Effector memory CD8-positive, alpha-beta T cell (primary cell): ENCODE results near the gene ZNF516.

Experiments
- ATAC-seq: fragments of 150-1000 bp; cut with Tn5 transposase; replicated peaks from 2 replicates; pipeline ENCODE4 v1.10.0; 2021; ENCODE audit warnings: mild to moderate bottlenecking, moderate library complexity
- DNase-seq, 3 experiments: peaks; one replicate each; pipeline ENCODE4 v3.0.0; 2021
- H3K27ac Mint-ChIP-seq, 2 donors: one replicate each; pipeline ENCODE4 v1.8.0; 2022; ENCODE audit warnings: mild to moderate bottlenecking in 2 of 2, mixed read lengths in 2 of 2, moderate library complexity in 2 of 2
- H3K27me3 Mint-ChIP-seq, 2 donors: one replicate each; pipeline ENCODE4 v1.8.0; 2022; ENCODE audit warnings: mixed read lengths in 2 of 2
- H3K36me3 Mint-ChIP-seq: one replicate; pipeline ENCODE4 v1.8.0; 2022; ENCODE audit warnings: mild to moderate bottlenecking, moderate library complexity, mixed read lengths; ENCODE audit not compliant: insufficient read depth
- H3K4me1 Mint-ChIP-seq, 2 donors: one replicate each; pipeline ENCODE4 v1.8.0; 2022; ENCODE audit warnings: low read depth in 2 of 2, mixed read lengths in 2 of 2
- H3K4me3 Mint-ChIP-seq, 2 donors: one replicate each; pipeline ENCODE4 v1.8.0; 2022; ENCODE audit warnings: mild to moderate bottlenecking in 2 of 2, mixed read lengths in 2 of 2, moderate library complexity in 2 of 2
- H3K9me3 Mint-ChIP-seq, 2 donors: one replicate each; pipeline ENCODE4 v1.8.0; 2022; ENCODE audit warnings: mixed read lengths in 2 of 2

Gene ZNF516

DNA sequence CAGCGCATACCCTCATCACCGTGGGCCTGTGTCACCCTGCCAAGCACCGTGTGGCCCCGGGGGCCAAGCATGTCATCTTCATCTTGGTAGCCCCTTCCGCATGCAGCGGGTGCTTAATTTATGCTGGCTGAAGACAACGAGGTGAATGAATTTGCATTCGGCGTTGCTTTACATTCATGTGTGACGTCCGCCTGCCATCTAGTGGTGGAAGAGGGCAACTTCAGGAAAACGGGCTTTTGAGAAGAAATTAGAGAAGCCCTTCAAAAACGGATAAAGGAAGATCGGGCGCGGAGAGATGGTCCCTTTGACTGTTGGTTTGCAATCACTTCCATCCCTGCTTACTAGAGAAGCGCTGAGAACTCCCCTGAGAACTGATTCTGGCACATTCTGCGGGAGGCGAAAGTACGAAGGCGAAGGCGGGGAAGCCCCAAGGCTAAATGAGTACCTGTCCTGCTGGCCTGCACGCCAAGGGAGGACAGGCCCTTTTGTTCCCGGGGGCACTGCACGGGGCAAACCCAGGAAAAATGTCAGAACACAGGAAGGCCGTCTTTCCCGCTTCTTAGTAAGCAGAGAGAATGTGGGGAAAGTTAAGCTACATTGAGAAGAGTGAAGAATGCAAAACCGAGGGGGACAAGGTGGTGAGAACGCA lies 145.9 kb downstream of the ZNF516 start:
- ATAC-seq (peak; percentile 39), DNase-seq (peak; percentile 32 to 44 (median 33))
- H3K9me3 Mint-ChIP-seq: no peaks in the 10 kb centered on the region
- H3K27ac Mint-ChIP-seq: no peak overlapping the region
- peak overlapping the region in 1 of 2 donors; percentile 18 for H3K4me3 Mint-ChIP-seq
- peaks cover 4% of the 10 kb centered on the region for H3K36me3 Mint-ChIP-seq
- peaks cover 10% of the 10 kb centered on the region in 2 donors for H3K27me3 Mint-ChIP-seq
- peaks cover 4 to 9% of the 10 kb centered on the region in 2 donors for H3K4me1 Mint-ChIP-seq

DNA sequence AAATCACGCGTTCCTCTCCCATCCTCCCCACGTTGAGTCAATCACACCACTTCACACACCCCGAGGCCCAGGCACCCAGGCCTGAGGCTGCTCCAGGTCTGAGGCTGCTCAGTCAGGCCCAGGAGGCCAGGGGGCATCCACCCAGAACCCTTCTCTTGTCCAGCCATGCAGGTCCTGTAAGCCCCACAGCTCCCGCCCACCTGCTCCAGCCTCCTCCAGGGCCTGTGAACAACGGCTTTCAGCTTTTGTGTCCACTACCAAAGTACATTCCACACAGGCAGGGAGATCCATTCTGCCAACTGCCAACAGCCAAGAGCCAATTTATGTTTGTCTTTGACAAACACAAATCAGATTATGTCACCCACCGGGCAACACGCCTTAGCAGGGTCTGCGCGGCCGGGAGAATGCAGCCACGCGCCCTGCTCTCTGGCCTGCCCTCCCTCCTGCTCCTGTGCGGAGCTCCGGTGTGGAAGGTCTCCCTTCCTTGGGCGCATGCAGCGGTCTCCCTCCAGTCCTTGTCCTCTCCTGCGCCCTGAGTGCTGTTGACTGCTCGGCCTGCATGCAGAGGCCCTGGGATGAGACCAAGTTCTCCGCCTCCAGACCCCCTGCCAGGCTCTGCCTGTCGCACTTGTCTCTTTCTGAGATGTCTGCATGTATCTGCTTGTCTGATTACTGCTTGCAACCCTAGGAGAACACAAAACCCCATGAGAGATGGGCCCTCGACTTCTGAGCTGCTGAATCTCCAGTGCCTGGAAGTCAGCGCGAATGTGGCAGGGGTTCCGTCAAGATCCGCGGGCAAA lies 146.6 kb downstream of the ZNF516 start:
- H3K27ac Mint-ChIP-seq: no peak overlapping the region
- ATAC-seq (no peak), DNase-seq (no peak)
- no peak overlapping the region for H3K4me3 Mint-ChIP-seq
- H3K4me1 Mint-ChIP-seq: peaks cover 4 to 9% of the 10 kb centered on the region in 2 donors
- peaks cover 4% of the 10 kb centered on the region for H3K36me3 Mint-ChIP-seq
- no peaks in the 10 kb centered on the region for H3K9me3 Mint-ChIP-seq
- H3K27me3 Mint-ChIP-seq: peaks cover 10% of the 10 kb centered on the region in 2 donors

DNA sequence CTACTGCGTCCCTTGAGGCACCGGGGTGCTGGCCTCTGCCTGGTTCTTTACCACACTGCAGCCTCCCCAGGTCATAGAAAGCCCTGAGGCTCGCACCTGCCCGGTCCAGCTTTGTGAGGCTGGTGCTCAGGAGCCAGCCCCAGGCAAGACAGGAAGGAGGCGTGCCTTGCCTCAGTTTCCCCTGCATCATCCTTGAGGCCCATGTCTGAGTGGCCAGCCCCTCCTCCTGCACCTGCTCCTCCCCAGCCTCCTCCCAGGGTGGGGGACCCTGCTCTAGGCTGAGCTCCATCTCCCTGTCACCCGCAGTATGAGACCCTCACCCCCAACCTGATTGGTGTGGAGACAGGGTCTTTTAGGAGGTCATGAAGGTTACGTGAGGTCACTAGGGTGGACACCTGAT lies 147.7 kb downstream of the ZNF516 start:
- H3K27ac Mint-ChIP-seq: no peak overlapping the region
- H3K9me3 Mint-ChIP-seq: no peaks in the 10 kb centered on the region

DNA sequence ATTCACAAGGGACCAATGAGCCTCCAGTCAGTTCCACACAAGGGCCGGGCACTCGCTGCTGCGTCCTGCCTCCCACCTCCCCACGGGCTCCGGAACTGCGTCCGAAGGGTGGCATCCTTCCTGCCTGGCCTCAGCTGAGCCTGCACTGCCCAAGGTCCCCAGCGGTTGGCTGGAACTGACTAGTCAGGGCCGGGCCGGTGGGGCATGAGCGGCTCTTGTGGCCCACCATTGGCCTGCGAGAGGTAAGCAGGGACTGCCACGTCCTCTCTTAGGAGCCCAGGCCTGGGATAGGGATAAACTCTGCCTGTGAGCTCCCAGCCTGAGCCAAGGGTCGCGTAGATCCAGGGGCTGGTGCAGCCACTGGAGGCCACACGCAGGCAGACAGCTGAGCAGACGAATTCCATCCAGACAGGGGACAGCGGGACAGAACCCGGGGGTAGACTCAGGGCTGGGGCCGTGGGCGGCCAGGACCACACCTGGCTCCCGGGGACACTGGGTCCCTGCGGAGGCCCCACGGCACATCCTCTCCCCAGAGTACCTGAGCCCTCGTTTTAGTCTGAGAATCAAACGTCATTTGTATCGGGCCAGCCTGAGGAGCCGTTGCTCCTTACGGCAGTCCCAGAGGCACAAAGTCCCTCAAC lies 148.4 kb downstream of the ZNF516 start:
- no peak for DNase-seq
- no peak overlapping the region for H3K4me3 Mint-ChIP-seq
- ATAC-seq: no peak
- peaks cover 4% of the 10 kb centered on the region for H3K36me3 Mint-ChIP-seq
- H3K9me3 Mint-ChIP-seq: no peaks in the 10 kb centered on the region
- no peak overlapping the region for H3K27ac Mint-ChIP-seq
- peaks cover 4 to 9% of the 10 kb centered on the region in 2 donors for H3K4me1 Mint-ChIP-seq
- peaks cover 10% of the 10 kb centered on the region in 2 donors for H3K27me3 Mint-ChIP-seq

More for the DNA sequence above, 147.7 kb downstream of the ZNF516 start:
- peaks cover 4% of the 10 kb centered on the region for H3K36me3 Mint-ChIP-seq
- H3K27me3 Mint-ChIP-seq: peaks cover 10% of the 10 kb centered on the region in 2 donors
- H3K4me3 Mint-ChIP-seq: no peak overlapping the region
- no peak for DNase-seq
- no peak for ATAC-seq
- H3K4me1 Mint-ChIP-seq: peaks cover 4 to 9% of the 10 kb centered on the region in 2 donors

DNA sequence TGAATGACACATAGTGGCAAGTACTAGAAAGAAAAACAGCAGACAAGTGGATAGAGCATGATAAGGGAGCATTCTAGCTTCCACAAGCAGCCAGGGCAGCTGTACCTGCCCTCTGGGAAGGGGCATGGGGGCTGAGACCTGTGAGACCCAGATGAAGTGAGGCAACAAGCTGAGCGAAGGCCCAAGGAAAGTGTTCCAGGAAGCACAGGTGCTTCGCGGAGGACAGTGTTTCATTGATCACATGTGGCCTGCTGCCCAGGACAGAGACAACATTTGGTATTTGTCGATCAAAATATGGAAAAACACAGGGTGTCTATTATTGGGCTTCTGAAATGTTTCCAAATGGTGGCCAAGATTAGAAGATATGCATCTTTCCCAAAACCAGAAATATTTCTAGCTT lies 149.1 kb downstream of the ZNF516 start:
- ATAC-seq (no peak), DNase-seq (no peak)
- H3K9me3 Mint-ChIP-seq: no peaks in the 10 kb centered on the region
- peaks cover 4% of the 10 kb centered on the region for H3K36me3 Mint-ChIP-seq
- no peak overlapping the region for H3K4me3 Mint-ChIP-seq
- H3K4me1 Mint-ChIP-seq: peaks cover 4 to 9% of the 10 kb centered on the region in 2 donors
- peaks cover 10% of the 10 kb centered on the region in 2 donors for H3K27me3 Mint-ChIP-seq
- H3K27ac Mint-ChIP-seq: no peak overlapping the region

DNA sequence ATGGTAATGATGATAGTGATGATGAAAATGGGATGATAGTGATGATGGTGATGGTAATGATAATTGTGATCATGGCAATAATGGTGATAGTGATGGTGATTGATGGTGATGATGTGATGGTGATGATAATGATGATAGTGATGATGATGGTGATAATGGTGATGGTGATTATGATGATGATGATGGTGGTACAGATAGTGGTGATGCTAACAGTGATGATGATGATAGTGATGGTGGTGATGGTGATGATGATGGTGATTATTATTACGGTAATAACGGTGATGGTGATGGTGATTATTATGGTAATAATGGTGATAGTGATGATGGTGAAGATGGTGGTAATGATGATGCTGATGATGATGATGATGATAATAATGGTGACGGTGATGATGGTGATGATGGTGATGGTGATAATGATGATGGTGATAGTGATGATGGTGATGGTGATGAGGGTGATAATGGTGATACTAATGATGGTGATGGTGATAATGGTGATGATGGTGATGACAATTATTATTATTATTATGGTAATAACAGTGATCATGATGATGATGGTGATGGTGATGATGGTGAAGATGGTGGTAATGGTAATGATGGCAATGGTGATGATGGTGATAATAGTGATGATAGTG lies 151.0 kb downstream of the ZNF516 start:
- Mint-ChIP-seq H3K27me3 (peaks cover 5% of the 10 kb centered on the region in 2 donors), H3K4me1 (peaks cover under 1 to 5% of the 10 kb centered on the region in 2 donors), H3K9me3 (no peaks in the 10 kb centered on the region), H3K27ac (no peak overlapping the region), H3K36me3 (no peaks in the 10 kb centered on the region), H3K4me3 (no peak overlapping the region)
- ATAC-seq (no peak), DNase-seq (no peak)

DNA sequence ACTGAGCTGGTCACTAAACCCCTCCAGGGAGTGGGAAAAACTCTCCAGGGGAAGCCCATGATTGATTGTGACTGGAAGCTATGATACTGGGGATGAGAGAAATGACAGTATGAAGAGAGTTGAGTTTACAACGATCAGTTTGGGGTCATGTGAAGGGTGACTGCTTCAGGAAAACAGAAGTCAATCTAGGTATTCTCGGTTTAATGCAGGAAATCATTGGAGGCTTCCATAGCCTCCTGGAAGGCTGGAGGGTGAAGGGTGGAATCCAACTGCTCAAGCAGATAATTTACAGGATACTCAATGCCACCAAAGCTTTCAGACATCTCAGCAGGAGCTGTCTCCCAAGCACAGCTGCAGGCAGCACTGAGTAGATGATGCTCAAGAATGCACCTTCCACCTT lies 154.6 kb downstream of the ZNF516 start:
- no peak overlapping the region for H3K27ac Mint-ChIP-seq
- H3K9me3 Mint-ChIP-seq: no peaks in the 10 kb centered on the region
- H3K27me3 Mint-ChIP-seq: peaks cover 10 to 18% of the 10 kb centered on the region in 2 donors
- no peaks in the 10 kb centered on the region for H3K4me1 Mint-ChIP-seq
- no peak for DNase-seq
- no peak overlapping the region for H3K4me3 Mint-ChIP-seq
- H3K36me3 Mint-ChIP-seq: no peaks in the 10 kb centered on the region
- ATAC-seq: no peak

DNA sequence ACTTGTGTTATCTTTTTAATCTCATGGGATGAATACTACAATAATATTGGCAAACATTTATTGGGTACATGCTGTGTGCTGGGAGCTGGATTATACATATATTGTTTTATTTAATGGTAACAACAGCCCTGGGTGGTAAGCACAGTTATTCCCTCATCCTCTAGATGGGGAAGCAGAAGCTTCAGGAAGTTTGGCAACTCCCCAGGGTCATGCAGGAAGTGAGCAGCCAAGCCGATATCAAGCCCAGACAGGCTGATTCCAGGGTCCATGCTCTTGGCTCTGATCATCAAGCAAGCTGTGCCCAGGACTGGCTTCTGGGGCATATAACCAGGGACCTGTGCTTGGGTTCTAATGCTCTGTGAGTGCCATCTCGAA lies 155.8 kb downstream of the ZNF516 start:
- DNase-seq (no peak), ATAC-seq (no peak)
- H3K9me3 Mint-ChIP-seq: no peaks in the 10 kb centered on the region
- no peak overlapping the region for H3K27ac Mint-ChIP-seq
- no peaks in the 10 kb centered on the region for H3K4me1 Mint-ChIP-seq
- peaks cover 10 to 20% of the 10 kb centered on the region in 2 donors for H3K27me3 Mint-ChIP-seq
- H3K4me3 Mint-ChIP-seq: no peak overlapping the region
- H3K36me3 Mint-ChIP-seq: no peaks in the 10 kb centered on the region

DNA sequence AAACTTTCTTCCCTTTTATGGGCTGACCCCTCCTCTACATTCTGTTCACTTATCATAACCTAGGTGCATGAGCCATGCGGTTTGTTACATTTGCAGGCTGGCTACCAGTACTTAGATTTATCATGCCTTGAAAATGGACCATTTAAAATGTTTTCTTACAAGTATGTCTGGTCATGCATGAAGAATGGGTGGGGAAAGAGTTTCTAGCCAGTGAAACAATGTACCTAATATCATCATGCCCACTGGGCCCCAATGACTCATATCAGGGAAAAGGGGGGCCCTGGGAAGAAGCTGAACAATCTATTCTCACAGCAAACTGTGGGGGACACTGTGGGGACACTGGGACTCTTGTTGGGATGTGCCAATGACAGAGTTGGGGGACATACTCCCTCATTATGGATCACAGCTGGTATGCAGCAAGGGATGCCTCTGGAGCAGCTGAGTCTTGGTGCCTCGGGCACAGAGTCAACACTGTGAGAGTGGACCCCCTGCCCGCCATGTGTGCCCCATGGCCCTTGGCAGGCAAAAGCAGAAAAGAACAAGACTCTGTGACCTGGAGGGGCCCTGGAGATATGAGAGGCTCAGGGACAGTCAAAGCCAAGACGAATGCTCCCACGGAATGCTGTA lies 156.3 kb downstream of the ZNF516 start:
- Mint-ChIP-seq H3K36me3 (no peaks in the 10 kb centered on the region), H3K9me3 (no peaks in the 10 kb centered on the region), H3K4me1 (no peaks in the 10 kb centered on the region), H3K27me3 (peaks cover 10 to 23% of the 10 kb centered on the region in 2 donors), H3K4me3 (no peak overlapping the region), H3K27ac (no peak overlapping the region)
- ATAC-seq (no peak), DNase-seq (no peak)

DNA sequence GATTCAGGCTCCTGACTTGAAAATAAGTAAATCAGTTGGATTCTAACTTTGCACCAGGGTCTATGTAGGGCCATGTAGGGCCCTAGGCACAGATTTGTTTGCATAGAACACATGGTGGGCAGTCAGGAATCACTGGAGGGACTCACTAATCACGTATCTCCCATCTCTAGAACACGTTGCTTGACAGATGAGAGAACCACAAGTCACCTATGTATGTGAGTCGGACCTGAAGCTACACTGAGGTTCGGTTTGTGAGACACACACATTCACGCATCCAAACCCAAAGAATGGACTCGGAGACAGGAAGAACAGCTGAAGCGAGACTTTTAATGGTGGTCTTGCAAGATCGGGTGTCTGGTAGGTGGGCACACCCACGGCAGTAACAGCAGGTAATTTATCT lies 157.0 kb downstream of the ZNF516 start:
- DNase-seq (no peak), ATAC-seq (no peak)
- Mint-ChIP-seq H3K27me3 (peaks cover 10 to 23% of the 10 kb centered on the region in 2 donors), H3K4me3 (no peak overlapping the region), H3K36me3 (no peaks in the 10 kb centered on the region), H3K4me1 (no peaks in the 10 kb centered on the region), H3K27ac (no peak overlapping the region), H3K9me3 (no peaks in the 10 kb centered on the region)

DNA sequence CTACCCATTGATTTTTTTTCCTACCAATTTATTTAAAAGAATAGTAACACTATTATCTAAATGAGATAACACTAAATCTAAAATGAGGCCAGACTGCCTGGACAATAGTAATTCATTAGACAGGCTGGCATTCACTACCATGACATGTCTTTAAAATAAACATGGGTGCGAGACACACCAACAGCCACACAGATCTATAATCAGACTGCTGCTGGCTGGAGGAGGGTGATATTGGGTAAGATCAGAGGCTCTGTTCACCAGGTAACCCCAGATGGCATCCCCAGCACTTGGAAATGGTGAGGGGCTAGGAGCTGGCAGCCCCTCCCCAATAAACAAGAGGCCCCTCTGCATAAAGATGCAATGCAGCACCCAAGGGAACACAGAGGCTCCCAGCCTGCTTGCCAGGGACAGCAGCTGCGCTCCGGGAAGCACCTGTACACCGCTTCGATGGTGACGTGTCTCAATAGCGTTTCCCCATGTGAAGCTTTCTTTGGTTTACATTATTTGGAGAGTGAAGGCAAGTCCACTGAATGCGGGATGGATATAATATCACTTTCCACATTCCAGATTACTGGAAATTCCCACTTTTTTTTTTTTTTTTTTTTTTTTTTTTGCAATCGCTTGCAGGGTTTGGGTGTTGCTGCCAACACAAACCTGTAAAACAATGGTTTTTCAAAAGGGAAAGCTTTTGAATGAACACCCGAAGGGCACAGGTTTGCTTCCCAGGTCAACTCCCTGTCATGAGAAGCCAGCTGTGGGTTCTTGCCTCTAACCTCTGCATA lies 159.0 kb downstream of the ZNF516 start:
- no peaks in the 10 kb centered on the region for H3K4me1 Mint-ChIP-seq

DNA sequence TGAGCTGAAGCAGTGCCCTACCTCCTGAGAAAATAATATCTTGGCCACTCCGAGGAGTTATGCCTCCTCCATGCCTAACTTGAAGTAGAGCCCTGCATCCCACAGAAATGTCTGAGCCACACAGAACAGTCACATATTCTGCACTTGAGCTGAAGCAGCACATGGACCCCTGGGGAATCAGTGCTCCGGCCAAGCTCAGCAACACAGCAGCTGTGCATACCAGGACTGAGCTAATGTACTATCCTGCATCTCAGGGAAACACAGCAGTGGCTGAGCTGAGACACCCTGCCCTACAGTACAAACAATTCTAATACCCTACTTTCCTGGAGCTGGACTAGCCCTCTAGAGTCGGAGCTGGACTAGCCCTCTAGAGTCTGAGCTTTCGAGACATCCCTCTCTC lies 166.9 kb downstream of the ZNF516 start:
- no peaks in the 10 kb centered on the region for H3K4me1 Mint-ChIP-seq
- ATAC-seq (no peak), DNase-seq (no peak)
- peaks cover 25 to 33% of the 10 kb centered on the region in 2 donors for H3K27me3 Mint-ChIP-seq
- H3K9me3 Mint-ChIP-seq: no peaks in the 10 kb centered on the region
- no peak overlapping the region for H3K4me3 Mint-ChIP-seq
- H3K27ac Mint-ChIP-seq: no peak overlapping the region
- no peaks in the 10 kb centered on the region for H3K36me3 Mint-ChIP-seq

More for the DNA sequence above, 159.0 kb downstream of the ZNF516 start:
- no peak overlapping the region for H3K27ac Mint-ChIP-seq
- DNase-seq (no peak), ATAC-seq (no peak)
- H3K36me3 Mint-ChIP-seq: no peaks in the 10 kb centered on the region
- H3K9me3 Mint-ChIP-seq: no peaks in the 10 kb centered on the region
- H3K4me3 Mint-ChIP-seq: no peak overlapping the region
- peaks cover 10 to 23% of the 10 kb centered on the region in 2 donors for H3K27me3 Mint-ChIP-seq
